Stimulated activated CD4-positive, alpha-beta T cell treated with anti-CD3 and anti-CD28 coated beads, TNF-alpha, amount 100 ng/mL, for 48 hours (primary cell): Measurements from ENCODE around the gene KRT13.

Experiments
- DNase-seq, 3 donors: peaks; one replicate each; pipeline ENCODE4 v3.0.0-alpha.2; 2020; ENCODE audit warnings: low read depth in 3 of 3

The KRT13 gene

DNA sequence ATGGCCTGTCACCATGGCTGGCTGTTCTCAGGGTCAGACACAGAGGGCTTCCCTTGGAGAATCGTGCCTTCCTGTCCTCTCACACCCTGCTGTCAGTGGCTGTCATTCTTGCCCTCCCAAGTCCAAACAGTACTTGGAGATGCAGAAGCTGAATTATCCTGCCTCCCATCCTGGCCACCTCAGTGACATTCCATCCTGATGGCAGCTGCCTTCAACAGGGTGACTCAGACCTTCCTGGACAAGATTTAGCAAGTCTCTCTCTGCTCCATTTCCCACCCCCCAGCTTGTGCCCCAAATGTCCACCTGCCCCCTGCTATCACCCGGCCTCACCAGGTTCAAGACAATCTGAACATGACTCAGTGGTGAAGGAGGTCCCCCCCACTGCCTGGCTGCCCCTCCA is 10.9 kb downstream of the KRT13 start:
- no peak for DNase-seq

- DNase-seq, result no peak
Observed at GRCh38 chr17:41492771-41493170, 12.6 kb downstream of the KRT13 start.

DNA sequence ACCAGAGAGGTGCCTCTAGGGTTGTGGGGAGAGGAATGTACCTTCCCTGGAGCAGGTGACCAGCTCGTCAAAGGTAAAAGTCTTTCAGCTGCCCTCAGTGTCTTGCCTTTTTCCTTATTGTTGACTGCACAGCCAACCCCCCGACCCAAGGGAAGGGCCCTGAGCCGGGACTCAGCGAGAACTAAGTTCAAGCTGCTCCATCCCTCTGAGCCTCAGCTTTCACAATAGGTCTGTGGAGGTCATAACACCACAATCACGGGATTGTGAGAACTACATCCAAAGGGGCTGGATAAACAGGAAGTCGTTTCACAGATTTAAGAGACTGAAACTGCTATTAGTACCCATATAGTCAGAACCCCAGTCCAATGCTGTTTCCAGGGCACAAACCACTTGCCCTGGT is 13.1 kb downstream of the KRT13 start:
- no peak for DNase-seq

DNA sequence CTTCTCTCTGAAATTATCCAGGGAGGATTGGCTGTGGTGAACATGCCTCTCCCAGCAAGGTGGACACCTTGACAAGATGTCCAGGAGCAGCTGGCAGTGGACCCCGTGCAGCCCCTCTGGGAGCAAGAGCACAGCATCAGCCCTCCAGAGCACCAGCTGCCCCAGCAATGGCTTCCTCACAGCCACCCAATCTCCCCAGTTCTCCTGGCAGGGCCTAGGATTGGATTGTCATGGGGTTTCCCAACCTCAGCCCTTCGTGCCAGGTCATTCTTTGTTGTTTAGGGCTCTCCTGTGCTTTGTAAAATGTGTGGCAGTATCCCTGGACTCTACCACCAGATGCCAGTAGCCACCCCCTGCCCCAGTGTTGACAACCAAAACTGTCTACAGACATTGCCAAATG is 13.9 kb downstream of the KRT13 start:
- DNase-seq, result no peak

DNA sequence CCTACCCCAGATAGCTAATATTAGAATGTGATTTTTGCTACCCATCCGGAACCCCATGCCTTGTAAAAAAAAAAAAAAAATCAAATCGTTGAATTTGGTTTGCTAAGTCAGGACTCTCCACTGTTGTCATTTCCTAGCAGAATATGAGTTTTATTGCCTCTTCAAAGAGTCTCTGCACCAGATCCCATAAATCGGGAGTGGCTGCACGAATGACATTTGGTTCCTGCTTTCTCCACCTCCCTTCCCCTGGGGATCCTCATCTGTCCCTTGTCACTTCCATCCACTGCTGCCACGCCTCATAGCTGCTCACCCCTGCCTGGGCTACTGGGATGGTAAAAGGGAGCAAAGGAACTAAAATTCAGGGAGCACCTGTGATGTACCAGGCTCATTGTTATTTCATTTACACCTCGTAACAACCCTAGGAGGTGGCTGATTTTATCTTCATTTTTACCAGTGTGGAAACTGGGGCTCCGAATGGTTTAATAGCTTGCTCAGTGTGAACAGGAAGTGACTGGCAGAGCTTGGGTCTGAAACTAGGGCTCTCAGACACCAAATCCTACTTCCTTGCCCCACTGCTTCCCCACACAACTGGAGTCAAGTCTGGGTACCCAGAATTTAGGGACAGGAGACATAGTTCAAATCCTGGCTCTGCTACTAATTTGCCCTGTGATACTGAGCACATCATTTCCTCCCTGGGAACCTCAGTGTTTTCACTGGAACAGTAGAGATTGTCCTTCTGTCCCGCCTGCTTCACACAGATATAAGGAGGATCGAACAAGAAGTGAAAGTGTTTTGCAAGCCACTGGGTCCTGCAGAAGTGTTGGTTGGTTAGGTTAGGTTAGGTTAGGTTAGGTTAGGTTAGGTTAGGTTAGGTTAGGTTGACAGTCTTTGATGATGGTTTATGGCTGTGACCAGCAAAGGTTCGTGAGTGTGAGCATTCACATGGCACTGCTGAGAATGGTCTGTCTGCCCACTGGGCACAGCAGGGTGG is 15.1 kb downstream of the KRT13 start:
- DNase-seq, result no peak

DNA sequence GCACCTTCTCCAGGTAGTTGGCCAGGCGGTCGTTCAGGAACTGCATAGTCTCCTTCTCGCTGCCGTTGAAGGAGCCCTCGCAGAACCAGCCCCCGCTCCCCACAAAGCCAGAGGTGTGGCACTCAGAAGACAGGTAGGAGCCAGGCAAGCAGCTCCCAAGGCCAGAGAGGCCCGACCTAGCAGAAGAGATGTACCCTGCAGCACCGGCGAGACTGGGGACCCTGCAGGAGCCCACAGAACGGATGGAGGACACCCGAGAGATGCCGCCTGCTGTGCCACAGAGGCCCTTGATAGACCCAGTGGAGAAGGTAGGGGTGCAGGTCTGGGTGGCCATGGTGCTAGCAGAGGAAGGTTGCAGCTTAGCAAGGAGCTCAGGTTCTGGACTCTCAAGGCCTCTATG is 15.9 kb downstream of the KRT13 start, which contains the start of gene KRT36:
TSS of gene KRT36 (minus strand) at position 380 of the 400 bp plus-strand sequence. CDS start at position 334, 46 bp downstream.
- no peak for DNase-seq

- DNase-seq, result peak; percentile 4 to 36 (median 8)
Observed at GRCh38 chr17:41486809-41487530, 18.4 kb downstream of the KRT13 start.

- DNase-seq, result no peak
Observed at GRCh38 chr17:41486316-41486715, 19.1 kb downstream of the KRT13 start.

GRCh38 chr17:41484920-41485904 is 20.2 kb downstream of the KRT13 start:
- no peak for DNase-seq

DNA sequence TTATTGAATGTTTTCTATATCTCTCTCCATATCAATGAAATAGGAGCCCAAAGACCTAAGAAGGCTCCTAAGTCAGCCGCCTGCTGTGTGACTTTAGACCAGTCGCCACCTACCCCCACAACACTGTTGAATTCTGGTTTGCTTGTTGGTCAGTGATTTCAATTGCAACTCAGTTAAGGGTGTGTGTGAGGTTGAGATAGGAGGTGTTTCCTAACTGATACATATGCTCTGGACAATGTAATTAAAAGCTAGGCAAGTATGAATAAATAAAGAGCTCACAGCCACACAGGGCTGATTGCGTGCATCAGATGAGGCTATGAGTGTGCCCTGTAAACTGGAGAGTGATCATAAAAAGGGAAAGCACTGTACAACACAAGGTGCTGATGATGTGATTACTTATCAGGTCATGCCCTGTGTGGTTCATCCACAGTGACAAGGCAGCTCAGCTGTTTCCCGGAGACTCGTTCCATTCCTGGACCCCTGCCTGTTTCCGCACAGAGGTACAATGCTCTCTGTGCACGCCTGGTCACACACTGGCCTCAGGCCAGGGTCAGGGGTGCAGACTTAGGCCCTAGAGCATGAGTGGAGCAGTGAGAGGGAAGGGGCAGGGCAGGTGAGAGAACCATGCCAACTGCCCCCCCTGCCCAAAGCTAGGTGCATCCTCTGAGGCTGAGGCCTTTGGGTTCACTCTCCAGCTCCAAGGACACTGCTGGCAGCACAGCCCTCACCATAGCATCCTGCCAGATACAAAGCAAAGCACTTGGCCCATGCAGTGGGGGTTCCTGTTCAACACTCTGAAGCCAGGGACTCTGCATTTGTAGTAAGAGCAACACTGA is 21.2 kb downstream of the KRT13 start:
- DNase-seq, result no peak

GRCh38 chr17:41483531-41483930 is 21.9 kb downstream of the KRT13 start:
- no peak for DNase-seq

DNA sequence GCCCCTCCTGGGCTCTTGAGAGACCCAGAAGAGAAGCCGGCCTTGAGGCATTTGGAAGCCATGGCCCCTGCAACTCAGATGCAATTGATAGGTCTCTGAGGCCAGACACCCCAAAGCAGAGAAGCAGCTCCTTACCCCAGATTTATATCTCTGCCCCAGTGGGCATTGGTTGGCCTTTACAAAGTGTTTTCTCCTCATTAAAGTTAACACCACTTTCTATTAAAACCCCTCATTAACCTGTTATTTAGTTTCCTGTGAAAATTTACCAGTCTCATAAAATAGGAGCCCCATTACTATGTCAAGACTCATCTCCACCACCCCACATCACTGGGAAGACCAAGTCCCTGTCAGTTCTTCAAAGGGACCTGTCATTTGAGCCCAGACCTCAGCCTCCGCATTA is 24.4 kb downstream of the KRT13 start, which contains the start of gene KRT35:
TSS of gene KRT35 (minus strand) at position 116 of the 400 bp plus-strand sequence. CDS start at position 62, 54 bp downstream.
- DNase-seq, result no peak

- DNase-seq, result no peak
Observed at GRCh38 chr17:41480581-41480980, 24.8 kb downstream of the KRT13 start.

GRCh38 chr17:41480136-41480535 is 25.3 kb downstream of the KRT13 start:
- no peak for DNase-seq

DNA sequence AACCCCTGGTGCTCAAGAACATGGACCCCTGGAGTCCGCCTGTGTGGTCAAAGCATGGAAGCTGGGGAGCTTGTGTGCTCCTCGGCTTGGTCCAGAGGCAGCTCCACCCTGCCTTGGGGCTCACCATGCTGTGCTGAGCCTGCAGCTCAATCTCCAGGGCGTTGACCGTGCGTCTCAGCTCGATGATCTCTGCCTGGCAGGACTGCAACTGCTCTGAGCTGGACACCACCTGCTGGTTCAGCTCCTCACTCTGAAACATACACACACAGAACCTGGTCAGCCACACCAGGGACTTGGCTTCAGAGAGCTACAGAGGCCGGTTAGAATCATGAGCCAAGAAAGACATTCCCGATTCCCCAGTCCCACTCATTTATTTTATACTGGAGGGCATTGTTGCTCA is 27.2 kb downstream of the KRT13 start:
- no peak for DNase-seq

DNA sequence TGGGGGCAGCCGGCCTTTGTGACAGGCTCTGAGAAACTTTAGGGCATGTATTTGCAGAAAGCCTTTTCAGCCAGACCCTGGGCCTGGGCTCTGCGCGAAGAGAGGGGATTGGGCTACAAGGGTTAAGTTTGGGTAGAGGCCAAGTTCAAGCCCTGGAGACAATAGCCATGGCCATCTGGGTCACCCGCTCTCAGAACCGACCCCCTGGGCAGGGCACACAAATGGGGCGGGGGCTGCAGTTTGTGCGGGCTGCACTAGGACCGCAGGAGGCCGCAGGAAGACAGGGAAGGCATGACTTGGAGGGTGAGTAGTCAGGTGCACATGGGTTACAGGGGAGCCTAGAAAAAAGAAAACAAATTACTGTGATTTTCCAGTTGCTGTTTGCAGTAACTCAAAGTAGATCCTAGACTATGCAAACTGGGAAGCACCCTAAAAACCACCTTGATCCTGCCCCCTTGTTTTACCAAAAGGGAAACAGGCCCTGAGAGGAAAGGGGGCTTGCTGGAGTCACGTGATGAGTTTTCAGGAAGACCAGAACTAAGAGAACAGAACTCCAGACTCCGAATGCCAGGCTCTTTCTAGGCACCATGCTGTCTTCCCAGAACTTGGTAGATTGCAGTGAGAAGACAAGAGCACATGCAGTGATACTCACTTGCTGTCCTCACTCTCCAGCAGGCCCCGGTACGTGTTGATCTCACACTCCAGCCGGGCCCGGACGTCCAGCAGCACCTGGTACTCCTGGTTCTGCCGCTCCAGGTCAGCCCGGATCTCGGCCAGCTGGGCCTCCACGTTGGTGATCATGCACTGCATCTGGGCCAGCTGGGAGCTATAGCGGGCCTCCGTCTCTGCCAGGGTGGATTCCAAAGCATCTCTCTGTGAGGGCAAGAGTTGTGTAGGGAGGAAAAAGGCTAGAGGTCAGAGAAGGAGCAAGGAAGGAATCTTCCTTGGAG is 28.3 kb downstream of the KRT13 start:
- no peak for DNase-seq

DNA sequence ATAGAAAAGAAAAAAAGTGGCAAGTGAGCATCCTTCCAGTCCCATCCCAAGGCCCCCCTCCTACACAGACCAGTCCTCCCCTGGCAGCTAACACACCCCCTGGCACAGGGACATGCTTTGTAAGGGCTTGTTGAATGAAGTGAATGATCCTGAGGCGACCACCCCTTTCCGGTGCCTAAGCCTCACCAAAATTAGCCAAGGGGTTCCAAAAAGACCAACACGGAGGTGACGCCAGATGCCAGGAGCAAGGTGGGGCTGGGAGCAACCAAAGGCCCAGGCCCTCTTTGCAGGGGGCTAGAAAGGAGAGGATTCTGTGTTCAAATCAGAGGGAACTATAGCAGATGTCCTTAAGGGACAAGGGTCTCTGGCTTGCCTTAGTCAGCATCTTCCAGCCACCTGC is 30.0 kb downstream of the KRT13 start:
- DNase-seq, result no peak

GRCh38 chr17:41474863-41475262 is 30.5 kb downstream of the KRT13 start:
- no peak for DNase-seq

DNA sequence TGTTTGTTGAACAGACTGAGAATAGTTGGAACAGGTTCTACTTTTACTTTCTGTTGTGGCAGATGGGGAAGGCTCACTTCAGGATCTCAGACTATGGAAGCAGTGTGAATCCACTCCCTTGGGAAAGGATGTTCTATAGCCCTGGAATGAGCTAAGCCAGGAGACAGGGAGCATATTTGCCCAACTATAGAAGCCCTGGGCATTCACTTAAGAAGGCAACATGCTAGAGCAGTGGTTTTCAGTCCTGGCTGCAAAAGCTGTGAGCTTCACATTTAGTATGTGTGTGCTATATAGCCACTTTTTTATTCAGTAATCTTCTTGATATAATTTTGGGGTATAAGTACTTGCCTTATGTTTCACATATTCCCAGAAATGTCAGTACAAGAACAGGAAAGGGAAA is 37.1 kb downstream of the KRT13 start:
- DNase-seq, result no peak
